Measurements from ENCODE around the gene PPP1R9B. TPM values are rescaled to one million over a fixed set of nuclear protein-coding genes. Genes with fewer than 3 reads are reported as not detected.

The PPP1R9B gene
- total RNA-seq, 2 donors from 2014 or later, result 36.2 to 79.7 TPM

DNA sequence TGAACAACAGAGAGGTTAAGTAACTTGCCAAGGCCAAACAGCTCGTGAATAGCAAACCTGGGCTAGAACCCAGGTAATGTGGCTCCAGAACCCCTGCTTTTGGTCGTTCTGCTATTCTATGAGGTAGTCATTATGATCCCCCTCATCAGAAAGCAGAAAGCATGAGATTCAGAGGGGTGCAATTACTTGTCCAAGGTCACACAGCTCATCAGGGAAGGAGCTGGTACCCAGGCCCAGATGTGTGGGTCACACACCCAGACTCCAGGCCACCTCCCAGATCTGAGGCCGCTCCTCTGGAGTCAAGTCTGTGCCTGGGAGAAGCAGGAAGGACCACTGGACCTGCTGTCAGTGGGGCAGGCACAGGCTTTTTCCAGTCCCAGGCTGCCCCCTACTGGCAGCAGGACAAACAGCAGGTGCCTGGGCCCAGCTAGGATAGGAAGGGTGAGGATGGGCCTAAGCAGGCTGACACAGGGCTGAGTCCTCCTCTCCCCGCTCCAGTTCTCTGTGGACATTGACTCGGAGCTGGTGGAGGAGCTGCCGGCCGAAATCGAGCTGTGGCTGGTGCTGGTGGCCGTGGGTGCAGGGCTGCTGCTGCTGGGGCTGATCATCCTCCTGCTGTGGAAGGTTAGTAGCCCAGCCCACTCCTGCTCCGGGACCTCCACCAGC lies 63.1 kb downstream of the PPP1R9B start:
- 58% methylated on average over 9 of the region's 10 CpGs for WGBS
- intact Hi-C loops (cut with DNase I), result loop anchor here (1.0 to 10.0 kb wide), 2 partner anchors 60 to 523 kb away; no protein-coding TSS in a partner anchor

More for the DNA sequence above, 63.1 kb downstream of the PPP1R9B start:
- peak; percentile 53 for DNase-seq (ENCODE audit: low spot score)
- Histone ChIP-seq H3K9me3 (no peaks in the 10 kb centered on the region), H3K27me3 (replicated peaks; ENCODE audit: insufficient read depth) (no peaks in the 10 kb centered on the region), H3K4me1 (replicated peaks) (no peaks in the 10 kb centered on the region), H3K27ac (no peak overlapping the region), H3K36me3 (peaks cover 0 to 6% of the 10 kb centered on the region in 2 donors), H3K4me3 (no peak overlapping the region)
- TF ChIP-seq, protein P1, sequence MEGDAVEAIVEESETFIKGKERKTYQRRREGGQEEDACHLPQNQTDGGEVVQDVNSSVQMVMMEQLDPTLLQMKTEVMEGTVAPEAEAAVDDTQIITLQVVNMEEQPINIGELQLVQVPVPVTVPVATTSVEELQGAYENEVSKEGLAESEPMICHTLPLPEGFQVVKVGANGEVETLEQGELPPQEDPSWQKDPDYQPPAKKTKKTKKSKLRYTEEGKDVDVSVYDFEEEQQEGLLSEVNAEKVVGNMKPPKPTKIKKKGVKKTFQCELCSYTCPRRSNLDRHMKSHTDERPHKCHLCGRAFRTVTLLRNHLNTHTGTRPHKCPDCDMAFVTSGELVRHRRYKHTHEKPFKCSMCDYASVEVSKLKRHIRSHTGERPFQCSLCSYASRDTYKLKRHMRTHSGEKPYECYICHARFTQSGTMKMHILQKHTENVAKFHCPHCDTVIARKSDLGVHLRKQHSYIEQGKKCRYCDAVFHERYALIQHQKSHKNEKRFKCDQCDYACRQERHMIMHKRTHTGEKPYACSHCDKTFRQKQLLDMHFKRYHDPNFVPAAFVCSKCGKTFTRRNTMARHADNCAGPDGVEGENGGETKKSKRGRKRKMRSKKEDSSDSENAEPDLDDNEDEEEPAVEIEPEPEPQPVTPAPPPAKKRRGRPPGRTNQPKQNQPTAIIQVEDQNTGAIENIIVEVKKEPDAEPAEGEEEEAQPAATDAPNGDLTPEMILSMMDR (IDR thresholded peaks at IDR 0.05), result peak; percentile 88 to 94 (median 94)
- TF ChIP-seq POLR2A (IDR thresholded peaks at IDR 0.05) (no peak), POLR2AphosphoS5 (IDR thresholded peaks at IDR 0.05) (peak; percentile 26)

Other genes with a start within 250 kb of the PPP1R9B start
- gene DLX4, start 181.5 kb downstream of the PPP1R9B start, total RNA-seq, result not detected
- gene DLX3, start 155.5 kb downstream of the PPP1R9B start, total RNA-seq, result under 1 TPM; 0.36 to 0.68 TPM
- 10 to 100 TPM; 67.0 to 71.3 TPM for gene ITGA3, start 94.6 kb downstream of the PPP1R9B start, total RNA-seq
- gene PDK2, start 55.3 kb downstream of the PPP1R9B start, total RNA-seq, result 10 to 100 TPM; 47.1 to 79.5 TPM
- gene SAMD14, start 20.5 kb downstream of the PPP1R9B start, total RNA-seq, result 1 to 10 TPM; 2.5 to 7.4 TPM
- gene SGCA, start 15.3 kb upstream of the PPP1R9B start, total RNA-seq, result 10 to 100 TPM; 13.9 to 19.4 TPM
- 10 to 100 TPM; 21.5 to 81.0 TPM for gene COL1A1, start 51.0 kb upstream of the PPP1R9B start, total RNA-seq
- gene TMEM92, start 123.8 kb upstream of the PPP1R9B start, total RNA-seq, result under 1 TPM; 0.91 to 0.96 TPM
- gene XYLT2, start 195.4 kb upstream of the PPP1R9B start, total RNA-seq, result 10 to 100 TPM; 44.8 to 49.8 TPM
- gene MRPL27, start 222.5 kb upstream of the PPP1R9B start, total RNA-seq, result 10 to 100 TPM; 63.3 to 69.6 TPM
- gene EME1, start 222.6 kb upstream of the PPP1R9B start, total RNA-seq, result 10 to 100 TPM in 1 of 2 donors, under 1 TPM in 1; 0.23 to 13.6 TPM
- gene LRRC59, start 246.8 kb upstream of the PPP1R9B start, total RNA-seq, result 10 to 100 TPM; 67.6 to 76.6 TPM

All from prostate gland (tissue), 2 donors.